Measurements from ENCODE around the gene RFT1. TPM values are rescaled to one million over a fixed set of nuclear protein-coding genes. Genes with fewer than 3 reads are reported as not detected.

RFT1 gene
- total and polyA plus RNA-seq, 2 of the 13 experiments (the other 11 are each of a cell fraction or from before 2014, with no cell fraction given) = 23.2 to 37.0 TPM

DNA sequence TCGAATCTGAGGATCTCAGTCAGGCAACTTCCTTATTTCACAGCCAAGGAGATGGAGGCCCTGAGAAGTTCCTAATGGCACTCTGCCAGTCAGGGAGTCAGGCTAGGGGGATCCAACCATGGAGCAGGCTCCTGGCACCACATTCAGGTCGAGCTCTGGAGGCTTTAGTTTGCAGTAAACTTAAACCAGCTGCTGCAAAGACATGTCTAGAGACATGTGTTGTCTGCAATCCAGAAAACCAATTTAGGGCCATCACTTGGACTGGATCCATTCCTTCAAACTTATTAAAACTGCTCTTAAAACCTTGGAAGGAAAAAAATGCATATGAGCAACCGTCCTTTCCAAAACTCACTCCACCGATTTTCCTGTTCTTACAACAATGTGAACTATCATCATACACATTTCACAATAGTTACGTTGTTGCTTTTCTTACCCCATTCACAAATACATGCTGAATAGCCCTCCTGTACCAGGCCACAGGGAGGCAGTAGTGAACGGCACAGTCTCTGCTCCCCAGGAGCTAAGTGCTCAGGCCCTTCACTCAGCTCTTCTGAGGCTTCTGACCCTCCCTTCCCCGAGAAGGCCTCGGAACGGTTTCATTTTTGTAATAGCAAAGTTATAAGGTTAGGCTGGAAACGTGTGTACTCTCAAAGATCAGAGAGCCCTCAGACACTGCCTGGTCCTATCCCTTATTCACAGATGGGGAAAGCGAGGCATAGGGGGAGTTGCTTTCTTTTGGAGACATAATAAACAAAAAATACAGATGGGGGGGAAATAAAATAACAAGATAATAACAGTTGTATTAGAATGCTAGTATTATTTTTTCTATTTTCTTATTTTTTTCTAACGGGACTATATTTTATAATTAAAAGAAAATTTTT is 20.1 kb downstream of the RFT1 start (continued):
- TF ChIP-seq ARNTL (CRISPR knock-in tag; IDR thresholded peaks at IDR 0.05) = no peak
- TF ChIP-seq ARNT (IDR thresholded peaks at IDR 0.05) = no peak
- TF ChIP-seq KLF13 (CRISPR knock-in tag; IDR thresholded peaks at IDR 0.05) = no peak
- TF ChIP-seq CEBPB (IDR thresholded peaks at IDR 0.05; ENCODE audit: borderline replicate concordance, low read depth, low read length) = peak; percentile 97
- TF ChIP-seq, protein P1, sequence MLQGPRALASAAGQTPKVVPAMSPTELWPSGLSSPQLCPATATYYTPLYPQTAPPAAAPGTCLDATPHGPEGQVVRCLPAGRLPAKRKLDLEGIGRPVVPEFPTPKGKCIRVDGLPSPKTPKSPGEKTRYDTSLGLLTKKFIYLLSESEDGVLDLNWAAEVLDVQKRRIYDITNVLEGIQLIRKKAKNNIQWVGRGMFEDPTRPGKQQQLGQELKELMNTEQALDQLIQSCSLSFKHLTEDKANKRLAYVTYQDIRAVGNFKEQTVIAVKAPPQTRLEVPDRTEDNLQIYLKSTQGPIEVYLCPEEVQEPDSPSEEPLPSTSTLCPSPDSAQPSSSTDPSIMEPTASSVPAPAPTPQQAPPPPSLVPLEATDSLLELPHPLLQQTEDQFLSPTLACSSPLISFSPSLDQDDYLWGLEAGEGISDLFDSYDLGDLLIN (CRISPR knock-in tag; IDR thresholded peaks at IDR 0.05; ENCODE audit: borderline replicate concordance) = no peak
- TF ChIP-seq ZMYM3 (CRISPR knock-in tag; IDR thresholded peaks at IDR 0.05) = no peak
- no peak for TF ChIP-seq JUND (CRISPR knock-in tag; IDR thresholded peaks at IDR 0.05)
- TF ChIP-seq TGIF2 (CRISPR knock-in tag; IDR thresholded peaks at IDR 0.05) = no peak
- peak; percentile 39; the same call in 1 of the 2 replicates for TF ChIP-seq ZFX (CRISPR knock-in tag; IDR thresholded peaks at IDR 0.05; ENCODE audit: low read depth)
- no peak for TF ChIP-seq SOX5 (CRISPR knock-in tag; IDR thresholded peaks at IDR 0.05; ENCODE audit: borderline replicate concordance)
- TF ChIP-seq SYNCRIP (IDR thresholded peaks at IDR 0.05; ENCODE audit: insufficient read depth, low read depth, low read length) = no peak
- TF ChIP-seq, protein P2, sequence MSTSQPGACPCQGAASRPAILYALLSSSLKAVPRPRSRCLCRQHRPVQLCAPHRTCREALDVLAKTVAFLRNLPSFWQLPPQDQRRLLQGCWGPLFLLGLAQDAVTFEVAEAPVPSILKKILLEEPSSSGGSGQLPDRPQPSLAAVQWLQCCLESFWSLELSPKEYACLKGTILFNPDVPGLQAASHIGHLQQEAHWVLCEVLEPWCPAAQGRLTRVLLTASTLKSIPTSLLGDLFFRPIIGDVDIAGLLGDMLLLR (CRISPR knock-in tag; IDR thresholded peaks at IDR 0.05) = no peak
- TF ChIP-seq, protein P3, sequence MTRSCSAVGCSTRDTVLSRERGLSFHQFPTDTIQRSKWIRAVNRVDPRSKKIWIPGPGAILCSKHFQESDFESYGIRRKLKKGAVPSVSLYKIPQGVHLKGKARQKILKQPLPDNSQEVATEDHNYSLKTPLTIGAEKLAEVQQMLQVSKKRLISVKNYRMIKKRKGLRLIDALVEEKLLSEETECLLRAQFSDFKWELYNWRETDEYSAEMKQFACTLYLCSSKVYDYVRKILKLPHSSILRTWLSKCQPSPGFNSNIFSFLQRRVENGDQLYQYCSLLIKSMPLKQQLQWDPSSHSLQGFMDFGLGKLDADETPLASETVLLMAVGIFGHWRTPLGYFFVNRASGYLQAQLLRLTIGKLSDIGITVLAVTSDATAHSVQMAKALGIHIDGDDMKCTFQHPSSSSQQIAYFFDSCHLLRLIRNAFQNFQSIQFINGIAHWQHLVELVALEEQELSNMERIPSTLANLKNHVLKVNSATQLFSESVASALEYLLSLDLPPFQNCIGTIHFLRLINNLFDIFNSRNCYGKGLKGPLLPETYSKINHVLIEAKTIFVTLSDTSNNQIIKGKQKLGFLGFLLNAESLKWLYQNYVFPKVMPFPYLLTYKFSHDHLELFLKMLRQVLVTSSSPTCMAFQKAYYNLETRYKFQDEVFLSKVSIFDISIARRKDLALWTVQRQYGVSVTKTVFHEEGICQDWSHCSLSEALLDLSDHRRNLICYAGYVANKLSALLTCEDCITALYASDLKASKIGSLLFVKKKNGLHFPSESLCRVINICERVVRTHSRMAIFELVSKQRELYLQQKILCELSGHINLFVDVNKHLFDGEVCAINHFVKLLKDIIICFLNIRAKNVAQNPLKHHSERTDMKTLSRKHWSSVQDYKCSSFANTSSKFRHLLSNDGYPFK (CRISPR knock-in tag; IDR thresholded peaks at IDR 0.05; ENCODE audit: borderline replicate concordance) = no peak
